ENCODE data around the gene PDZD2.
"Not testable (repeated sequence)": the region's sequence is repeated elsewhere in the genome, so short reads cannot be mapped to it uniquely, and the experiment has no call there.

PDZD2 gene

GRCh38 chr5:31698673-31699072 lies 59.7 kb downstream of the PDZD2 start:
- DNase-seq = no peak

DNA sequence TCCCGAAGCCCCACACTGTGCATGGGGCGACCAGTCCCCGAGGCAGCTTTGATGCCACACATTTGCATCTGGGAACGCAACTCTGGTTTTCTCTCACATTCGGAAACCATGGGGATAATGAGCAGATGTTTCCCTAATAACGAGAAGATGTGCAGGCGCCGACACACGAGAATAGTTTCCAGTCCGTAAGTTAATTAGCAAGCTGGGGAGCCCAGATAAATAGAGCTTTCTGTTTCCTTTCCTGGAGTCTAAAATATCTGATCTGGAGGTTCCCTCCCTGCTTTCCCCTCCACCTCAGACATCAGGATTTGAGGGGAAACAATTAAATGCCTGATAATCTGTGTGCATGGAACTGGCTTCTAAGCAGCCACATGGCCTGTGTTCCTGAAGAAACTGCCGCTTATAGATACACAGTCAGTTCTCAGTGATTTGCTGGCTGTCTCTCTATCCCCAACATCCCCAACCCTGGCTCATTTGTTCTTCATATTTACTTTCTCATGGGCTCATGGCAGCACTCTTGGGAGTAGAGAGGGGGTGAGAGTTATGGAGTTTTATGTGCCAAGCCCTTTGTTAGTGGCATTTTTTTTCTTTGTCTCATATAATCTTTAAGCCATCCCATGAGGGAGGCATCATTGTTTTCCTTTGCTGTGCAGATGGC lies 62.8 kb downstream of the PDZD2 start:
- no peak for DNase-seq

DNA sequence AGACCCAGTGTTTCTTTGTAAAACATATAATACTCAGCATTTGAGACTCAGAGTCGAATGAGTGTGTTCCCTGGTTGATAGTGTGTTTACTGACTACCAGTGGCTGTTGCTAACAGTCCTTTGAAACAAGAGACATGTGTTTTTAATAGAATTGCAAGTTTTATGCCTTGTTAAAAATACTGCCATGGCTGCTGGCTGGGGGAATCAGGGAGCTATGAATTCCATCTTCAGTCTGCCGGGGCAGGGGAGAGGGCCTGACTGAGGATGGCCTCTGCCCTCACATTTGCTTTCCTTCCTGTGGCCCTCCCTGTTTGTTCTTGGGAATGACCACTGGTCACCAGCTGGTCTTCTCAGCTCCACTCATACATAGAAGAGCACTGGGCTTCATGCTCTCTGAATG lies 63.8 kb downstream of the PDZD2 start:
- DNase-seq = no peak

- no peak for DNase-seq
Observed at GRCh38 chr5:31703757-31704156, 64.8 kb downstream of the PDZD2 start.

DNA sequence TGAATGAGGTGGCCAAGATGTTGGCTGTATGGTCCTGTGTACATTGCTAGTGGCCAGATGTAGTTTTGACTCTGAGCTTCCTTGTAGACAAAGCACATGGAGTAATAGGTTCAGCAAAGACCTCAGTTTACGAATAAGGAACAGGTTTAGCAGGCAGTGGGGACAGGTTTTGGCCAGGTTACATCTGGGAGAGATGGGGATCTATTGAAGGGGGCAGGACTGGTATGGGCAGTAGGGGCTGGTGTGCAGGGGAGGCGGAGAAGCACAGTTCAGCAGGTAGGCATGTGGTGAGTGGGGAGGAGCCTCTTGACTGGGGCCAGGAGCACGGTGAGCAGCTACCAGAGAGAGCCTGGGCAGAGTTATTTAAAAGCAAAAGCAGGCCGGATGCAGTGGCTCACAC lies 67.3 kb downstream of the PDZD2 start:
- DNase-seq = no peak

DNA sequence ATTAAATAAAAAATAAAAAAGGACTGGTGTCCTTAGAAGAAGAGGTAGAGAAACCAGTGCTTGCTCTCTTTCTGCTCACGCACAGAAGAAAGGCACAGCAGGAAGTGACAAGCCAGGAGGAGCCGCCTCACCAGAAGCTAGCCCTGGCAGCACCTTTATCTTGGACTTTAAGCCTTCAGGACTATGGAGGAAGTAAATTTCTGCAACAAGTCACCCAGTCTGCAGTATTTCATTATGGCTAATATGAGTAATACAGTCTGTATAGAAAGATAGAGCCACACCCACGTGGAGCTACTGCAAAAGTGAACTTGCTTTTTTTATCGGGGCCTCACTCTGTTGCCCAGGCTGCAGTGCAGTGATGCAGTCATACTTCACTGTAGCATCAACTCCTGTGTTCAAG lies 68.4 kb downstream of the PDZD2 start:
- no peak for DNase-seq

- no peak for DNase-seq
Observed at GRCh38 chr5:31708089-31708488, 69.2 kb downstream of the PDZD2 start.

DNA sequence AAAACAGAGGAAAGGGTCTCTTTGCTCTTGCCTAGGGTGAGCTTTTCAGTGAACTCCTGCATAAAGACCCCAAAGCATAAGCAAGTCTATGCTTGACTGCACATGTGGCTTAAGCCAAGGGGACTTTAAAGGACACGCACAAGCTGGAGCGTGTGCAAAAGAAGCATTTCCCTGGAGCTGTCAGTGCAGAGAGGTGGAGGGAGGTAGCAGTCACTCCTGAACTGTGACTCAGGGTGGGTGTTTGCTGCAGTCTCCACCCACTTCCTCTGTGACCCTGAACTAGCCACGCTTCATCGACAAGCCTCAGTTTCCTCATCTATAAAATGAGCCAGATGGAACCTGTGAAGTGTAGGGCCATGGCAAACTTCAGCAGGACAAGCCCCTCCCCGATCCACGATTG lies 72.4 kb downstream of the PDZD2 start:
- DNase-seq = no peak

GRCh38 chr5:31711935-31712592 lies 73.1 kb downstream of the PDZD2 start:
- no peak for DNase-seq

- DNase-seq = no peak
Observed at GRCh38 chr5:31717561-31717960, 78.6 kb downstream of the PDZD2 start.

DNA sequence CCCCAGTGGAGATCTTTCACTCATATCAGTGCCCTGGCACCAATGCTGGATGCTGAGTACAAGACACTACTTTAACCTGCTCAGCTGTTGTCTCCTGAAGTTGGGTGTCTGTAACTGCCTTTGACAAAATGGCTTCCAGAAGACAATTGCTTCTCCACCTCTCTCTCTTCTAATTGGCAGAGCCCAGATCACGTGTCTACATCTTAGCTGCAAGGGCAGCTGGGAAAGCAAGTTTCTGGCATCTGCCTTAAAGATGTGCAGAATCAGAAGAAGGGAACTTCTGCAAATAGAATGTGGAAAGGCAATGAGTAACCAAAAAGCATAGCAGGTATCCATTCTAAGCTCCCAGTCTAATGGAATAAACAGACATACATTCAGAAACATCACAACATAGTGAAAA lies 81.1 kb downstream of the PDZD2 start:
- DNase-seq = no peak

DNA sequence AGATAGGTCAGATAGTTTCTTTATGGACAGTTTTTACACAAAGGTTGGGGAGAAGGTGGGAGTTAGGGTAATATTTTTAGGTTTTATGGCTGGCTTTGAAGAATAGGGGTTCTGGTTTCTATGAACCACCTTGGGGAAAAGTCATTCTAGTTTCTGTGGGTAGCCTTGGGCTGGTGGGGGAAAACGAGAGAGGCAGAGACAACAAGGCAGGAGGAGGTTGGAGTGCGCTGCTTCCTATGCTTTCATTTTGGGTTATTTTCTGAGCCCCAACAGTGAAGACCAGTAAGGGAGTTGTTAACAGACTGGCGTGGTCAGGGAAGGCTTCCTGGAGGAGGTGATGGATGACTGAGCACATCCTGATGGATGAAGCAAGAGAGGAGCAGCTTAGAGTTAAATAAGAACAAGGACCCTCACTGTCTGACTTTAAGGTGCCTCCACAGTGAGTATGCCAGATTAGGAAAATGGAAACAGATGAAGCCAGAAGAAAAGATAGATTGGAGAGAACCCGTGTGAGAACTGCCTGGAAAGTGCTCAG lies 81.9 kb downstream of the PDZD2 start:
- DNase-seq = no peak

- DNase-seq = no peak
Observed at GRCh38 chr5:31722111-31722510, 83.2 kb downstream of the PDZD2 start.

DNA sequence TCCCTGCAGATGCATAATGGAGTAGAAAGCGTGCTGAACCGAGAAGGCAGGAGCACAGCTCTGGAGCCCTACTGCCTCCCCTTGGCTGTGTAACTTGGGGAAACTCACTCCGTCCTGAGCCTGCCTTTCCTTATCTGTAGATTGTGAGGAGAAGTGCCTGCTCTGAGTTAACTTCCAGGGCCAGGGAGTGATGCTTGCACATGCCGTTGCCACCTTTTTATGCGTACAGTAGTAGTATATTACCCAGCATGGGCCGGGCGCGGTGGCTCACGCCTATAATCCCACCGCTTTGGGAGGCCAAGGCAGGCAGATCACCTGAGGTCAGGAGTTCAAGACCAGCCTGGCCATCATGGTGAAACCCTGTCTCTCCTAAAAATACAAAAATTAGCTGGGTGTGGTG lies 87.1 kb downstream of the PDZD2 start:
- no peak for DNase-seq

DNA sequence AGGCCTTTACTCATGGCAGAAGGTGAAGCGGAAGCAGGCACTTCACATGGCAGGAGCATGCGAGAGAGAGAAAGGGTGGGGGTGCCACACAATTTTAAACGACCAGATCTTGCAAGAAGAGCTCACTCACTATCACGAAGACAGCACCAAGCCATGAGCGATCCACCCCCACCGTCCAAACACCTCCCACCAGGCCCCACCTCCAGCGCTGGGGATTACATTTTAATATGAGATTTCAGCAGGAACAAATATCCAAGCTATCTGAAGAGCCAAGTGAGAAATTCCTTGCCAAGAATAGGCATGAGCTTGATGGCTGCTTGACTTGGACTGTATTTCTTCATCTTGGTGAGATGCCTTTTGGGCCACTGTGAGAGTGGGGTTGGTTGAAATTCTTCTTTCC lies 88.0 kb downstream of the PDZD2 start:
- DNase-seq = no peak

DNA sequence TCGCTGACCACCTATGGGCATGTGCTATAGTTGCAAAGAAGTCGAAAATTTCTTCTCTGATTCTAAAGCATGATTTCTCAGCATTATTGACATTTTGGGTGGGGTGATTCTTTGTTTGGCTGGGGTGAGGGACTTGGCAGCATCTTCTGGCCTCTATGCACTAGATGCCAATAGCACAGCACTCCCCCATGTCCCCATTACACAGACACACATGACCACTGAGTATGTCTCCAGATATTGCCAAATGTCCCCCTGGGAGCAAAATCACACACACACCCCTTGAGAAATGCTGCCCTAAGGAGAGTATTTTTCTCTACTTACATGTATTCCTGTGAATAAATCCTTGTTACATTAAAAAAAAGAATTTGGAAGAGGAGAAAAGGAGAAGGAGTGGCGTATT lies 89.1 kb downstream of the PDZD2 start:
- no peak for DNase-seq

GRCh38 chr5:31728806-31729205 lies 89.9 kb downstream of the PDZD2 start:
- DNase-seq = not testable (repeated sequence)

- DNase-seq = no peak
Observed at GRCh38 chr5:31730139-31730538, 91.2 kb downstream of the PDZD2 start.

GRCh38 chr5:31731016-31731415 lies 92.1 kb downstream of the PDZD2 start:
- DNase-seq = no peak

DNA sequence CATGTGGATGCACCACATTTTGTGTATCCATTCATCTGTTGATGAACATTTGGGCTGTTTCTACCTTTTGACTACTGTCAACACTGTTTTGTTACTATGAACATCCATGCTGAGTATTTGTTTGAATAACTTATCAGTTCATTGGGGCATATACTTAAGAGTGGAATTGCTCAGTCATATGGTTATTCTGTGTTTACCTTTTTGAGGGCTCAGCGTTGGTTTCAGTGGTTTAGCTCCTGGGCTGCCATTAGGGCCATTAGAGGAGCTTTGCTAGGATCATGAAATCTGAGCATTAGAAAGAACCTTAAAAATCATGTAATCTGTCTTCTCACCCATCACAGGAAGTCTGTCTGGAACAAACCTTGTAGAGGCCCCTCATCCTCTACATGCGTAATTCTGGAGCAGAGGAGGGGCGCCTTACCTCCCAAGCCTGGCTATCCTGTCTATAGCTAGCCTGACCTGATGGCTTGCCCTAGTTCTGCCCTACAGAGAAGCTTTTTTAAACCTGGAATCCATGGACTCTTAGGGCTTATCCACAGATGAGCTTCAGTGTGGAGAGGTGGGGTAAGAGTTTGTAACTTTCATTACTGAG lies 92.9 kb downstream of the PDZD2 start:
- DNase-seq = no peak

DNA sequence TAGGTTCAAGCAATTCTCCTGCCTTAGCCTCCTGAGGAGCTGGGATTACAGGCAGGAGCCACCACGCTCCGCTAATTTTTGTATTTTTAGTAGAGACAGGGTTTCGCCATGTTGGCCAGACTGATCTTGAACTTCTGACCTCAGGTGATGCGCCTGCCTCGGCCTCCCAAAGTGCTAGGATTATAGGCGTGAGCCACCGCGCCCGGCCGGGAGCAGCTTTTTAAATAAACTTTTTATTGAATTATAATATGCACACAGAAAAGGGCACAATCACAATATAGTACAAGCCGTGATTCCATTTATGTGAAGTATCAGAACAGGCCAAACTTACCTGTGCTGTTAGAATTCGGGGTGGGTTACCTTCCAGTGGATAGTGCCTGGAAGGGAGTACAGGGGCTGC lies 93.9 kb downstream of the PDZD2 start:
- DNase-seq = not testable (repeated sequence)

GRCh38 chr5:31733371-31733770 lies 94.4 kb downstream of the PDZD2 start:
- DNase-seq = no peak

GRCh38 chr5:31736127-31736526 lies 97.2 kb downstream of the PDZD2 start:
- no peak for DNase-seq

DNA sequence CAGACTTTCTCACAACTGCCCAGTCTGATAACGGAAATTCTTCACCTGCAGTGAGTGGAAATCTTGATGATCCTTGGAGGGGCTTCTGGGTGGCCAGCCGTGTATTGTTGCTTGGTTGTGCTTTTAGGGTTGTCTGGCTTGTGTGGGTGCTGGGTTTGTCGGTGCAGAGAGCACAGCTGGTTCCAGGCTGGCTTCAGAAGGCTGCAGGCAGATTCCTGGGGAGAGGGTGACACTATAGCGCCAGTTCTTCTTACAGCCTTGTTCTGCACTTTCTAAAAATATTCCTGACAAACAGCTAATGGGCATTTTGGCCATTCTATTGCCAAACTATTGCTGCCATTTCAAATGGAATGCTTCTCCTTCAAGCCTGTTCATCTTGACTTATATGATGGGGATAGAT lies 99.3 kb downstream of the PDZD2 start:
- DNase-seq = no peak

Measured in NCI-H2029 treated with DMSO at 0.1 percent for 48 hours (cell line).